Stomach (tissue), 4 donors: ENCODE data around the gene DYRK1A.

ENCODE experiments used
- EP300 ChIP-seq: sonication (generic); formaldehyde crosslinking; IDR thresholded peaks from one replicate; pipeline ENCODE4 v1.6.1; 2017; ENCODE audit warnings: antibody characterized with exemption
- TF ChIP-seq, protein P1 (sequence below), 7 experiments: fragments of 450-650 bp in 4 of 7; fragments of 200-600 bp in 3 of 7; sonication (generic) in 3 of 7; IDR thresholded peaks; one replicate each; pipeline ENCODE4 v1.5.1; 2016 to 2019; ENCODE audit warnings: antibody characterized with exemption in 7 of 7, control low read depth in 2 of 7, mild to moderate bottlenecking in 1 of 7

DNA sequence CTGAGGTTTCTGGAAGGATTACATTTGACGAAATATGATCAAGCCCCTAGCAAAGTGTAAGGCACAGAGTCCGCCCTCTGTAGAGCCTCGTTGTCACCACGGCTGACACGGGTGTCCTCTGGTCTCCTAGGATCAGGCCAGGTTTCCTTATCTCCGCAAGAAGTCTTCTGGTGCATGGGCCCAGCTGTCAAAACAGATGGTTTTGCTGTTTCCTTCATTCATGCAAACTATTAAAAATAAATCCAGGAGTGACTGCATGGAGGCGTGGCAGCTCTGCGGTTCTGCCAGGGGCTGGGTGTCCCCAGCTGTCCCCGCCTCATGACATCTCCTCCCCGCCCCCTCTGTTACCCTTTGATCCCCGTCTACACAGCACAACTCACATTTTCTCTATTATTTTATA is 209.0 kb downstream of the DYRK1A start:
- TF ChIP-seq, protein P1, sequence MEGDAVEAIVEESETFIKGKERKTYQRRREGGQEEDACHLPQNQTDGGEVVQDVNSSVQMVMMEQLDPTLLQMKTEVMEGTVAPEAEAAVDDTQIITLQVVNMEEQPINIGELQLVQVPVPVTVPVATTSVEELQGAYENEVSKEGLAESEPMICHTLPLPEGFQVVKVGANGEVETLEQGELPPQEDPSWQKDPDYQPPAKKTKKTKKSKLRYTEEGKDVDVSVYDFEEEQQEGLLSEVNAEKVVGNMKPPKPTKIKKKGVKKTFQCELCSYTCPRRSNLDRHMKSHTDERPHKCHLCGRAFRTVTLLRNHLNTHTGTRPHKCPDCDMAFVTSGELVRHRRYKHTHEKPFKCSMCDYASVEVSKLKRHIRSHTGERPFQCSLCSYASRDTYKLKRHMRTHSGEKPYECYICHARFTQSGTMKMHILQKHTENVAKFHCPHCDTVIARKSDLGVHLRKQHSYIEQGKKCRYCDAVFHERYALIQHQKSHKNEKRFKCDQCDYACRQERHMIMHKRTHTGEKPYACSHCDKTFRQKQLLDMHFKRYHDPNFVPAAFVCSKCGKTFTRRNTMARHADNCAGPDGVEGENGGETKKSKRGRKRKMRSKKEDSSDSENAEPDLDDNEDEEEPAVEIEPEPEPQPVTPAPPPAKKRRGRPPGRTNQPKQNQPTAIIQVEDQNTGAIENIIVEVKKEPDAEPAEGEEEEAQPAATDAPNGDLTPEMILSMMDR (IDR thresholded peaks at IDR 0.05), result no peak
- TF ChIP-seq EP300, result no peak
